ENCODE measurements around the gene GTPBP1.

The GTPBP1 gene

GRCh38 chr22:38709306-38709705 is 3.6 kb downstream of the GTPBP1 start:
- no peak for TF ChIP-seq CTCF (conservative IDR thresholded peaks at IDR 0.05; ENCODE audit: control insufficient read depth, insufficient read depth, low read depth, low read length)
- H3K4me3 ChIP-seq (ENCODE audit: control insufficient read depth, low read depth, low read length): no peak overlapping the region
- DNase-seq (ENCODE audit: low read depth): no peak

- no peak for TF ChIP-seq CTCF (conservative IDR thresholded peaks at IDR 0.05; ENCODE audit: control insufficient read depth, insufficient read depth, low read depth, low read length)
- no peak for DNase-seq (ENCODE audit: low read depth)
- H3K4me3 ChIP-seq (ENCODE audit: control insufficient read depth, low read depth, low read length): no peak overlapping the region
Observed at GRCh38 chr22:38710351-38710750, 4.6 kb downstream of the GTPBP1 start.

DNA sequence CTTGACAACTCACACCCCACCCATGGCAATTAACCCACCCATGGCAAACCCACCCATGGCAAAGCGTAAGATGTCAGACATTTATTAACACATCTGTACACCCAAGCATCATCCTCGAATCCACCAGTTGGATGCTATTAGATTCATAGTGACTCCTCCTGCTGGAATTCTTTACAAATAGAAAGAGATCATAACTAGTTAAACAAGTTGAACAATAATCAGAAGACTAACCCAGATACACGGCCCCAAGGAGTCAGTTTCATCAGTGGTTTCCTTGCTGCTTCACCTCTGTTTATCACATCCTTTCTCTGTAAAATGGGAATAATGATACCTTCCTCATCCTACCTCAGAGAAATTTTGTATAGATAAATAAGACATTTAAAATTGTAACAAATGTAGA is 5.1 kb downstream of the GTPBP1 start:
- TF ChIP-seq CTCF (conservative IDR thresholded peaks at IDR 0.05; ENCODE audit: control insufficient read depth, insufficient read depth, low read depth, low read length): no peak
- no peak for DNase-seq (ENCODE audit: low read depth)
- no peak overlapping the region for H3K4me3 ChIP-seq (ENCODE audit: control insufficient read depth, low read depth, low read length)

- no peak for DNase-seq (ENCODE audit: low read depth)
- TF ChIP-seq CTCF (conservative IDR thresholded peaks at IDR 0.05; ENCODE audit: control insufficient read depth, insufficient read depth, low read depth, low read length): no peak
- no peak overlapping the region for H3K4me3 ChIP-seq (ENCODE audit: control insufficient read depth, low read depth, low read length)
Observed at GRCh38 chr22:38712486-38713207, 6.9 kb downstream of the GTPBP1 start.

DNA sequence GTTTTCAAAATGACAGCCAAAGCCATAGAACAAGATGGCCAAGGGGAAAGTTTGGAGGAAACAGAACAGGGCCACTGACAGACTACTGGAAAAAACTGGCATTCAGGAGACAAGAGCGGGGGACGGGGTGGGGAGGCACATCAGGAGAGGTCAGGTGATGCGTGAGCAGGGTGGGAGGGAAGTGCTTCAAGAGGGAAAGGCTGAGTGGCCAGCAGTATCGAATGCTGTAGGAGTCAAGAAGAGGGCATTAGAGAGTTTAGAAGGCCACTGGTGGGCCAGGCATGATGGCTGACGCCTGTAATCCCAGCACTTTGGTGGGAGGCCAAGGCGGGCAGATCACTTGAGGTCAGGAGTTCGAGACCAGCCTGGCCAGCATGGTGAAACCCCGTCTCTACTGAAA is 8.2 kb downstream of the GTPBP1 start:
- DNase-seq (ENCODE audit: low read depth): no peak
- H3K4me3 ChIP-seq (ENCODE audit: control insufficient read depth, low read depth, low read length): no peak overlapping the region
- TF ChIP-seq CTCF (conservative IDR thresholded peaks at IDR 0.05; ENCODE audit: control insufficient read depth, insufficient read depth, low read depth, low read length): no peak

DNA sequence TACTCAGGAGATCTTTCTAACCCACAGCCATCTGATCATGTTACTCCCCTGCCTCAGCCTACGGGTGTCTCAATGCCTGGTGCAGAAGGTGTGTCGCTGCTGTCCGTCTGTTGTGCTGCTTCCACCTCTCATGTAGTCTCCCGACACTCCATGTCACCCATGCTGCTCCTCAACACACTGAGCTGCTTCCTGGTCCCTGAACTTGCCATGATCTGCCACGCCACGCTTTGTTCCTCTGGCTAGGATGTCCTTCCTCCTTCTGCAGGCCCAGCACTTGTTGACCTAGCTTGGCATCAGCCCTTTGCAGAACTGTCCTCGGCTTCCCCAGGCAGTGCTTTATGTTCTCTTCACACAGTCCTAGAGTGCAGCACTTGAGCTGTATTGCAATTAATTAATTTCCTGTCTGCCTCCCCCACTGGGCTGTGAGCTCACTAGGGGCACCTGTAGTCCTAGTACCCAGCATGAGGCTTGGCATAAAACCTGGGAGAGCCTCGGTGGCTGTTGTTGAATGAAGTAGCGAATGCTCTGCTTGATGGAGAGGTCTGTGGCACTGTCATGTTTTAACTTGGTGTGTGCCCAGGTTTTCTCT is 9.5 kb downstream of the GTPBP1 start:
- DNase-seq (ENCODE audit: low read depth): no peak
- TF ChIP-seq CTCF (conservative IDR thresholded peaks at IDR 0.05; ENCODE audit: control insufficient read depth, insufficient read depth, low read depth, low read length): no peak
- no peak overlapping the region for H3K4me3 ChIP-seq (ENCODE audit: control insufficient read depth, low read depth, low read length)

Data from fibroblast of mammary gland (primary cell).